SK-N-SH (cell line): ENCODE results near the gene SLC18A2.

Experiments
- CHD2 ChIP-seq: fragments of 150-350 bp; IDR thresholded peaks from 2 replicates; pipeline ENCODE4 v1.6.1; 2018; ENCODE audit warnings: low read length; ENCODE audit not compliant: partially characterized antibody
- FOSL2 ChIP-seq: IDR thresholded peaks from 2 replicates; pipeline ENCODE4 v1.4.0; 2012; ENCODE audit warnings: low read depth, mild to moderate bottlenecking, moderate library complexity, borderline replicate concordance
- GATA2 ChIP-seq: sonication (generic); formaldehyde crosslinking; IDR thresholded peaks from 2 replicates; pipeline ENCODE4 v1.5.0; 2020; ENCODE audit warnings: mild to moderate bottlenecking, missing genetic modification reagents
- JUND ChIP-seq: IDR thresholded peaks from 2 replicates; pipeline ENCODE4 v1.4.0; 2012
- MEF2A ChIP-seq: IDR thresholded peaks from 2 replicates; pipeline ENCODE4 v1.4.0; 2012; ENCODE audit warnings: low read depth, borderline replicate concordance
- TAF1 ChIP-seq: IDR thresholded peaks from 2 replicates; pipeline ENCODE4 v1.6.1; 2012; ENCODE audit warnings: low read depth, mild to moderate bottlenecking, low read length, moderate library complexity, borderline replicate concordance
- TEAD4 ChIP-seq: IDR thresholded peaks from 2 replicates; pipeline ENCODE4 v1.4.0; 2012; ENCODE audit warnings: mild to moderate bottlenecking, borderline replicate concordance; ENCODE audit not compliant: insufficient read depth
- TF ChIP-seq, protein P1 (sequence below): fragments of 200-600 bp; sonication (generic); IDR thresholded peaks from 2 replicates; pipeline ENCODE4 v1.6.1; 2017; ENCODE audit warnings: antibody characterized with exemption, mild to moderate bottlenecking, moderate library complexity
- TF ChIP-seq, protein P2 (sequence below): fragments of 150-350 bp; IDR thresholded peaks from 2 replicates; pipeline ENCODE4 v1.6.1; 2016; ENCODE audit warnings: mild to moderate bottlenecking, low read depth, low read length
- TF ChIP-seq, protein P3 (sequence below): IDR thresholded peaks from 2 replicates; pipeline ENCODE4 v1.4.0; 2012; ENCODE audit warnings: low read depth

DNA sequence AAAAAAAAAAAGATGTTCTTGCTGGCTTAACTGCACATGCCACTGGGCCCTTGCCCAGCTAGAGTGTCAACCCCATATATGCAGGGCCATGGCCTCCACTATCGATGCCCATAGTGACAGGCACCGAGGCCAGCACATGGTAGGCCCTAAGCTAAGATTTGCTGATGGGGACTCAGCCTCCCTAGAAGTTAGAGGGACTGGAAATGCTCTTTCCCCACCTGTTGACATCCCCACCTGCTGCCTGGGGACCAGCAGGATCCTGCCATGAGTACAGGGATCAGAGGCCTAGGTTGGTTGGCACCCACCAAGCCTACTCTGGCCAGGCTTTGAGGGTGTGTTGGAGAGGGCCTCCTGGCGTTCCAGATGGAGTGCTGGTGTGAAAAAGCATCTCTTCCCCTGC lies 16.0 kb upstream of the SLC18A2 start:
- TF ChIP-seq, protein P1, sequence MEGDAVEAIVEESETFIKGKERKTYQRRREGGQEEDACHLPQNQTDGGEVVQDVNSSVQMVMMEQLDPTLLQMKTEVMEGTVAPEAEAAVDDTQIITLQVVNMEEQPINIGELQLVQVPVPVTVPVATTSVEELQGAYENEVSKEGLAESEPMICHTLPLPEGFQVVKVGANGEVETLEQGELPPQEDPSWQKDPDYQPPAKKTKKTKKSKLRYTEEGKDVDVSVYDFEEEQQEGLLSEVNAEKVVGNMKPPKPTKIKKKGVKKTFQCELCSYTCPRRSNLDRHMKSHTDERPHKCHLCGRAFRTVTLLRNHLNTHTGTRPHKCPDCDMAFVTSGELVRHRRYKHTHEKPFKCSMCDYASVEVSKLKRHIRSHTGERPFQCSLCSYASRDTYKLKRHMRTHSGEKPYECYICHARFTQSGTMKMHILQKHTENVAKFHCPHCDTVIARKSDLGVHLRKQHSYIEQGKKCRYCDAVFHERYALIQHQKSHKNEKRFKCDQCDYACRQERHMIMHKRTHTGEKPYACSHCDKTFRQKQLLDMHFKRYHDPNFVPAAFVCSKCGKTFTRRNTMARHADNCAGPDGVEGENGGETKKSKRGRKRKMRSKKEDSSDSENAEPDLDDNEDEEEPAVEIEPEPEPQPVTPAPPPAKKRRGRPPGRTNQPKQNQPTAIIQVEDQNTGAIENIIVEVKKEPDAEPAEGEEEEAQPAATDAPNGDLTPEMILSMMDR, result no peak
- no peak for TF ChIP-seq MEF2A
- no peak for TF ChIP-seq JUND
- TF ChIP-seq, protein P2, sequence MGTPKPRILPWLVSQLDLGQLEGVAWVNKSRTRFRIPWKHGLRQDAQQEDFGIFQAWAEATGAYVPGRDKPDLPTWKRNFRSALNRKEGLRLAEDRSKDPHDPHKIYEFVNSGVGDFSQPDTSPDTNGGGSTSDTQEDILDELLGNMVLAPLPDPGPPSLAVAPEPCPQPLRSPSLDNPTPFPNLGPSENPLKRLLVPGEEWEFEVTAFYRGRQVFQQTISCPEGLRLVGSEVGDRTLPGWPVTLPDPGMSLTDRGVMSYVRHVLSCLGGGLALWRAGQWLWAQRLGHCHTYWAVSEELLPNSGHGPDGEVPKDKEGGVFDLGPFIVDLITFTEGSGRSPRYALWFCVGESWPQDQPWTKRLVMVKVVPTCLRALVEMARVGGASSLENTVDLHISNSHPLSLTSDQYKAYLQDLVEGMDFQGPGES, result no peak
- TF ChIP-seq, protein P3, sequence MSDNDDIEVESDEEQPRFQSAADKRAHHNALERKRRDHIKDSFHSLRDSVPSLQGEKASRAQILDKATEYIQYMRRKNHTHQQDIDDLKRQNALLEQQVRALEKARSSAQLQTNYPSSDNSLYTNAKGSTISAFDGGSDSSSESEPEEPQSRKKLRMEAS, result no peak
- TF ChIP-seq TEAD4, result no peak
- no peak for TF ChIP-seq TAF1
- no peak for TF ChIP-seq GATA2 (CRISPR knock-in tag)
- no peak for TF ChIP-seq FOSL2
- TF ChIP-seq CHD2, result no peak
